Smooth muscle cell (in vitro differentiated cells): Measurements from ENCODE around the gene RPL3. TPM values are rescaled to one million over a fixed set of nuclear protein-coding genes. Genes with fewer than 3 reads are reported as not detected.

Experiments
- DNase-seq: peaks from one replicate; lab custom pipeline; 2025; ENCODE audit not compliant: unreplicated experiment; lab: John Stamatoyannopoulos, UW
- H2AFZ ChIP-seq: fragments of 200-600 bp; sonication (generic); 2 replicates; pipeline ENCODE4 v1.6.0; 2016; ENCODE audit warnings: antibody characterized with exemption, low read depth, mild to moderate bottlenecking
- H3F3A ChIP-seq: fragments of 200-600 bp; sonication (generic); 2 replicates; pipeline ENCODE4 v1.6.0; 2017; ENCODE audit warnings: antibody characterized with exemption, low read depth
- H3K27ac ChIP-seq: fragments of 200-600 bp; sonication (generic); 2 replicates; pipeline ENCODE4 v1.5.1; 2016; ENCODE audit warnings: low read depth, mild to moderate bottlenecking
- H3K27me3 ChIP-seq: fragments of 200-600 bp; sonication (generic); 2 replicates; pipeline ENCODE4 v1.6.1; 2016; ENCODE audit warnings: low read depth, mild to moderate bottlenecking
- H3K36me3 ChIP-seq: fragments of 200-600 bp; sonication (generic); 2 replicates; pipeline ENCODE4 v1.5.1; 2016; ENCODE audit warnings: low read depth
- H3K4me1 ChIP-seq: fragments of 200-600 bp; sonication (generic); 2 replicates; pipeline ENCODE4 v1.5.1; 2016; ENCODE audit warnings: low read depth
- H3K4me2 ChIP-seq: fragments of 200-600 bp; sonication (generic); 2 replicates; pipeline ENCODE4 v1.6.0; 2016; ENCODE audit warnings: mild to moderate bottlenecking
- H3K4me3 ChIP-seq: fragments of 200-600 bp; sonication (generic); 2 replicates; pipeline ENCODE4 v1.5.1; 2016; ENCODE audit warnings: mild to moderate bottlenecking
- H3K79me2 ChIP-seq: fragments of 200-600 bp; sonication (generic); 2 replicates; pipeline ENCODE4 v1.6.0; 2016; ENCODE audit warnings: low read depth, mild to moderate bottlenecking
- H3K9ac ChIP-seq: fragments of 200-600 bp; sonication (generic); 2 replicates; pipeline ENCODE4 v1.6.0; 2016; ENCODE audit warnings: low read depth
- H3K9me3 ChIP-seq: fragments of 200-600 bp; sonication (generic); replicated peaks from 2 replicates; pipeline ENCODE4 v1.5.1; 2016; ENCODE audit warnings: low read depth
- H4K20me1 ChIP-seq: fragments of 200-600 bp; sonication (generic); 2 replicates; pipeline ENCODE4 v1.6.0; 2016; ENCODE audit warnings: low read depth
- CTCF ChIP-seq: fragments of 200-600 bp; sonication (generic); IDR thresholded peaks from 2 replicates; pipeline ENCODE4 v1.5.1; 2017; ENCODE audit warnings: borderline replicate concordance, mild to moderate bottlenecking, antibody characterized with exemption; ENCODE audit not compliant: insufficient read depth, poor library complexity, severe bottlenecking
- WGBS: methylation state at CpG from one replicate; pipeline ENCODE4 v1.1.7; 2016; ENCODE audit warnings: low lambda C conversion rate; 5-methylcytosine and 5-hydroxymethylcytosine counted together
- polyA plus RNA-seq: library from polyadenylated mRNA; unstranded; fragments of >200 nt; fragmentation: Nextera tagmentation; extraction: Ambion mirVana; gene quantifications from 2 replicates; pipeline ENCODE4 v1.2.1, GENCODE V29; 2016
- total RNA-seq: library from RNA; depleted of rRNA; stranded (reverse); fragments of >200 nt; gene quantifications from 2 replicates; pipeline ENCODE4 v1.2.3, GENCODE V29; 2014

RPL3 gene
- total and polyA plus RNA-seq, 2 experiments from 2014 or later, result 717 to 1,022 TPM

GRCh38 chr22:39303892-39304671 lies 15.3 kb downstream of the RPL3 start:
- H4K20me1 ChIP-seq, result peaks cover 7% of the 10 kb centered on the region
- peaks cover 2% of the 10 kb centered on the region for H3F3A ChIP-seq
- no peaks in the 10 kb centered on the region for H3K27me3 ChIP-seq
- H3K9ac ChIP-seq, result no peak overlapping the region
- WGBS, result 90% methylated on average over 16 of the region's 16 CpGs
- H3K79me2 ChIP-seq, result no peaks in the 10 kb centered on the region
- no peaks in the 10 kb centered on the region for H3K4me1 ChIP-seq
- H3K9me3 ChIP-seq, result no peaks in the 10 kb centered on the region
- no peak for TF ChIP-seq CTCF
- H3K27ac ChIP-seq, result no peak overlapping the region
- no peak for DNase-seq
- no peak overlapping the region for H3K4me3 ChIP-seq
- no peak overlapping the region for H2AFZ ChIP-seq
- H3K36me3 ChIP-seq, result no peaks in the 10 kb centered on the region
- no peak overlapping the region for H3K4me2 ChIP-seq

GRCh38 chr22:39303358-39303757 lies 16.1 kb downstream of the RPL3 start:
- Histone ChIP-seq H3K9me3 (no peaks in the 10 kb centered on the region), H3K4me1 (no peaks in the 10 kb centered on the region), H3K36me3 (no peaks in the 10 kb centered on the region), H2AFZ (no peak overlapping the region), H3K27ac (no peak overlapping the region), H3K9ac (no peak overlapping the region), H3K27me3 (no peaks in the 10 kb centered on the region), H3K4me3 (no peak overlapping the region), H3K79me2 (no peaks in the 10 kb centered on the region), H3K4me2 (no peak overlapping the region), H4K20me1 (peaks cover under 1% of the 10 kb centered on the region), H3F3A (no peaks in the 10 kb centered on the region)
- 69% methylated on average over 11 of the region's 11 CpGs for WGBS
- no peak for TF ChIP-seq CTCF
- no peak for DNase-seq

GRCh38 chr22:39302431-39302960 lies 16.9 kb downstream of the RPL3 start:
- Histone ChIP-seq H3K9ac (no peak overlapping the region), H3F3A (no peaks in the 10 kb centered on the region), H2AFZ (no peak overlapping the region), H3K4me2 (no peak overlapping the region), H3K4me1 (no peaks in the 10 kb centered on the region), H3K27me3 (no peaks in the 10 kb centered on the region), H3K36me3 (no peaks in the 10 kb centered on the region), H3K27ac (no peak overlapping the region), H4K20me1 (no peaks in the 10 kb centered on the region), H3K79me2 (no peaks in the 10 kb centered on the region), H3K4me3 (no peak overlapping the region), H3K9me3 (no peaks in the 10 kb centered on the region)
- TF ChIP-seq CTCF, result no peak
- 100% methylated on average over 2 of the region's 2 CpGs for WGBS
- DNase-seq, result no peak
